HEK293 (cell line): Measurements from ENCODE around the gene CENPQ.

ENCODE experiments used
- CTCF ChIA-PET: fragments of 350-600 bp; formaldehyde crosslinking; extraction: SDS; loops from one replicate; lab custom pipeline; 2021; ENCODE audit warnings: antibody characterized with exemption; lab: Yijun Ruan, JAX
- POLR2A ChIA-PET: fragments of 300-600 bp; formaldehyde crosslinking; extraction: SDS; loops from one replicate; lab custom pipeline; 2020; ENCODE audit warnings: antibody characterized with exemption, inconsistent platforms; lab: Yijun Ruan, JAX
- H3K27ac ChIP-seq: fragments of 200-500 bp; sonication (Bioruptor generic); 2 replicates; pipeline ENCODE4 v1.5.1; 2014; ENCODE audit warnings: low read depth, low read length, control low read depth, inconsistent platforms; ENCODE audit errors: extremely low read depth
- H3K36me3 ChIP-seq, 2 experiments: fragments of 200-500 bp in 1 of 2; sonication (Bioruptor generic) in 1 of 2; 1 replicate in 1 of 2; 2 replicates in 1 of 2; pipeline ENCODE4 v1.5.1; 2014 to 2017; ENCODE audit warnings: inconsistent platforms in 2 of 2, low read length in 2 of 2; ENCODE audit not compliant: control insufficient read depth in 2 of 2, insufficient read depth in 1 of 2
- H3K4me1 ChIP-seq: fragments of 200-500 bp; sonication (Bioruptor generic); 2 replicates; pipeline ENCODE4 v1.5.1; 2014; ENCODE audit warnings: mild to moderate bottlenecking, low read length, inconsistent platforms; ENCODE audit not compliant: control insufficient read depth, insufficient read depth
- H3K4me3 ChIP-seq: 2 replicates; pipeline ENCODE4 v1.5.1; 2011; ENCODE audit warnings: low read depth, mild to moderate bottlenecking, control low read depth, low read length, moderate library complexity
- H3K9me3 ChIP-seq: fragments of 200-500 bp; sonication (Bioruptor generic); 2 replicates; pipeline ENCODE4 v1.5.1; 2014; ENCODE audit warnings: low read depth, low read length, inconsistent platforms; ENCODE audit not compliant: control insufficient read depth, insufficient read depth
- GLIS2 ChIP-seq: fragments of 450-650 bp; formaldehyde crosslinking; IDR thresholded peaks from 2 replicates; pipeline ENCODE4 v1.5.1; 2016; ENCODE audit warnings: missing biosample characterization, missing genetic modification characterization
- KLF10 ChIP-seq: fragments of 450-650 bp; IDR thresholded peaks from 2 replicates; pipeline ENCODE4 v1.5.1; 2018; ENCODE audit warnings: missing biosample characterization, mild to moderate bottlenecking, missing genetic modification characterization
- MEIS1 ChIP-seq: sonication (generic); formaldehyde crosslinking; IDR thresholded peaks from 2 replicates; pipeline ENCODE4 v1.8.1; 2022; ENCODE audit warnings: missing genetic modification reagents, mild to moderate bottlenecking, borderline replicate concordance
- SCRT2 ChIP-seq: fragments of 450-650 bp; formaldehyde crosslinking; IDR thresholded peaks from 2 replicates; pipeline ENCODE4 v1.5.1; 2016; ENCODE audit warnings: missing biosample characterization, missing genetic modification characterization
- TRIM28 ChIP-seq: IDR thresholded peaks from 2 replicates; pipeline ENCODE4 v1.6.1; 2011; ENCODE audit warnings: low read length, control low read depth, borderline replicate concordance
- WT1 ChIP-seq: fragments of 450-650 bp; formaldehyde crosslinking; IDR thresholded peaks from 2 replicates; pipeline ENCODE4 v1.5.1; 2016; ENCODE audit warnings: missing biosample characterization, missing genetic modification characterization
- ZBTB21 ChIP-seq: fragments of 450-650 bp; formaldehyde crosslinking; IDR thresholded peaks from 2 replicates; pipeline ENCODE4 v1.5.1; 2017; ENCODE audit warnings: missing biosample characterization, missing genetic modification characterization
- ZFP3 ChIP-seq: fragments of 450-650 bp; formaldehyde crosslinking; IDR thresholded peaks from 2 replicates; pipeline ENCODE4 v1.5.1; 2016; ENCODE audit warnings: low read depth, missing biosample characterization, missing genetic modification characterization
- ZNF112 ChIP-seq: fragments of 450-650 bp; formaldehyde crosslinking; IDR thresholded peaks from 2 replicates; pipeline ENCODE4 v1.5.0; 2017; ENCODE audit warnings: missing biosample characterization, missing genetic modification characterization
- ZNF138 ChIP-seq: fragments of 450-650 bp; formaldehyde crosslinking; IDR thresholded peaks from 2 replicates; pipeline ENCODE4 v1.5.1; 2016; ENCODE audit warnings: missing biosample characterization, missing genetic modification characterization, borderline replicate concordance
- ZNF221 ChIP-seq: fragments of 450-650 bp; formaldehyde crosslinking; IDR thresholded peaks from 2 replicates; pipeline ENCODE4 v1.5.1; 2017; ENCODE audit warnings: missing biosample characterization, missing genetic modification characterization, borderline replicate concordance
- ZNF354C ChIP-seq: fragments of 450-650 bp; formaldehyde crosslinking; IDR thresholded peaks from 2 replicates; pipeline ENCODE4 v1.5.1; 2016; ENCODE audit warnings: missing biosample characterization, missing genetic modification characterization, low read depth, borderline replicate concordance
- ZNF37A ChIP-seq: fragments of 450-650 bp; IDR thresholded peaks from 2 replicates; pipeline ENCODE4 v1.5.1; 2018; ENCODE audit warnings: missing biosample characterization, missing genetic modification characterization
- ZNF426 ChIP-seq: fragments of 450-650 bp; formaldehyde crosslinking; IDR thresholded peaks from 2 replicates; pipeline ENCODE4 v1.5.1; 2017; ENCODE audit warnings: missing biosample characterization, missing genetic modification characterization, mild to moderate bottlenecking, inconsistent platforms, moderate library complexity
- ZNF510 ChIP-seq: fragments of 450-650 bp; formaldehyde crosslinking; IDR thresholded peaks from 2 replicates; pipeline ENCODE4 v1.5.1; 2018; ENCODE audit warnings: mild to moderate bottlenecking, missing genetic modification characterization, missing biosample characterization; ENCODE audit not compliant: insufficient replicate concordance
- ZNF514 ChIP-seq: fragments of 450-650 bp; formaldehyde crosslinking; IDR thresholded peaks from 2 replicates; pipeline ENCODE4 v1.5.1; 2016; ENCODE audit warnings: missing biosample characterization, missing genetic modification characterization
- ZNF548 ChIP-seq: fragments of 450-650 bp; formaldehyde crosslinking; IDR thresholded peaks from 2 replicates; pipeline ENCODE4 v1.5.1; 2016; ENCODE audit warnings: missing biosample characterization, missing genetic modification characterization
- ZNF610 ChIP-seq: fragments of 450-650 bp; formaldehyde crosslinking; IDR thresholded peaks from 2 replicates; pipeline ENCODE4 v1.5.1; 2016; ENCODE audit warnings: missing biosample characterization, missing genetic modification characterization, borderline replicate concordance
- ZNF623 ChIP-seq: fragments of 450-650 bp; formaldehyde crosslinking; IDR thresholded peaks from 2 replicates; pipeline ENCODE4 v1.5.1; 2016; ENCODE audit warnings: missing biosample characterization, missing genetic modification characterization
- ZNF660 ChIP-seq: fragments of 450-650 bp; IDR thresholded peaks from 2 replicates; pipeline ENCODE4 v1.5.1; 2018; ENCODE audit warnings: missing biosample characterization, mild to moderate bottlenecking, missing genetic modification characterization
- ZNF677 ChIP-seq: fragments of 450-650 bp; IDR thresholded peaks from 2 replicates; pipeline ENCODE4 v1.5.0; 2018; ENCODE audit warnings: missing biosample characterization, mild to moderate bottlenecking, missing genetic modification characterization, moderate library complexity
- ZSCAN30 ChIP-seq: fragments of 450-650 bp; IDR thresholded peaks from 2 replicates; pipeline ENCODE4 v1.5.1; 2018; ENCODE audit warnings: missing biosample characterization, mild to moderate bottlenecking, missing genetic modification characterization, moderate library complexity
- TF ChIP-seq, protein P1 (sequence below): fragments of 450-650 bp; formaldehyde crosslinking; IDR thresholded peaks from 2 replicates; pipeline ENCODE4 v1.5.1; 2016; ENCODE audit warnings: missing biosample characterization, missing genetic modification characterization
- TF ChIP-seq, protein P2 (sequence below): fragments of 450-650 bp; formaldehyde crosslinking; IDR thresholded peaks from 2 replicates; pipeline ENCODE4 v1.5.1; 2016; ENCODE audit warnings: missing biosample characterization, missing genetic modification characterization
- TF ChIP-seq, protein P3 (sequence below): fragments of 450-650 bp; formaldehyde crosslinking; IDR thresholded peaks from 2 replicates; pipeline ENCODE4 v1.5.1; 2016; ENCODE audit warnings: missing biosample characterization, missing genetic modification characterization
- TF ChIP-seq, protein P4 (sequence below): fragments of 450-650 bp; formaldehyde crosslinking; IDR thresholded peaks from 2 replicates; pipeline ENCODE4 v1.5.1; 2017; ENCODE audit warnings: missing biosample characterization, mild to moderate bottlenecking, missing genetic modification characterization, moderate library complexity

The CENPQ gene

DNA sequence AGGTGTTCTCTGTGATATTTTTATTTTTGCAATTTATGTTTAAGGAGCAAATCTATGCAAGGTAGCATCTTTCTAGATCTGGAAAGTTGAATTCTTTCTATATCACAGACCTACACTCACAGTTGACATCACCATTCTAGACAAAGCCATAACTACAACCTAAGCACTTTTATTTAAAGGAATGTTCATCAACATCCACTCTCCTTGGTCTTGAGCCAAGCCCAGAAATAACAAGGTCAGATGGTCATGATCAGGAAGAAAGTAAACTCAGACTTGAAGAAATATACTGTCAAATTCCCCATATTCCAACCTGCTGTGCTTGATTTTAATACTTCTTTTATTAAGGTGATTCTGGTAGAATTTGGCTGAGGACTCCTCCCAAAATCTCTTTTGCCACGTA lies 32.3 kb upstream of the CENPQ start (continued):
- TF ChIP-seq ZNF677 (tag by site-specific recombination) (no peak), GLIS2 (no peak), ZNF514 (tag by site-specific recombination) (no peak), ZSCAN30 (tag by site-specific recombination) (no peak), ZNF623 (tag by site-specific recombination) (no peak), ZNF37A (tag by site-specific recombination) (no peak), WT1 (tag by site-specific recombination) (no peak)
- TF ChIP-seq, protein P1, sequence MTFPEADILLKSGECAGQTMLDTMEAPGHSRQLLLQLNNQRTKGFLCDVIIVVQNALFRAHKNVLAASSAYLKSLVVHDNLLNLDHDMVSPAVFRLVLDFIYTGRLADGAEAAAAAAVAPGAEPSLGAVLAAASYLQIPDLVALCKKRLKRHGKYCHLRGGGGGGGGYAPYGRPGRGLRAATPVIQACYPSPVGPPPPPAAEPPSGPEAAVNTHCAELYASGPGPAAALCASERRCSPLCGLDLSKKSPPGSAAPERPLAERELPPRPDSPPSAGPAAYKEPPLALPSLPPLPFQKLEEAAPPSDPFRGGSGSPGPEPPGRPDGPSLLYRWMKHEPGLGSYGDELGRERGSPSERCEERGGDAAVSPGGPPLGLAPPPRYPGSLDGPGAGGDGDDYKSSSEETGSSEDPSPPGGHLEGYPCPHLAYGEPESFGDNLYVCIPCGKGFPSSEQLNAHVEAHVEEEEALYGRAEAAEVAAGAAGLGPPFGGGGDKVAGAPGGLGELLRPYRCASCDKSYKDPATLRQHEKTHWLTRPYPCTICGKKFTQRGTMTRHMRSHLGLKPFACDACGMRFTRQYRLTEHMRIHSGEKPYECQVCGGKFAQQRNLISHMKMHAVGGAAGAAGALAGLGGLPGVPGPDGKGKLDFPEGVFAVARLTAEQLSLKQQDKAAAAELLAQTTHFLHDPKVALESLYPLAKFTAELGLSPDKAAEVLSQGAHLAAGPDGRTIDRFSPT, result no peak
- TF ChIP-seq, protein P2, sequence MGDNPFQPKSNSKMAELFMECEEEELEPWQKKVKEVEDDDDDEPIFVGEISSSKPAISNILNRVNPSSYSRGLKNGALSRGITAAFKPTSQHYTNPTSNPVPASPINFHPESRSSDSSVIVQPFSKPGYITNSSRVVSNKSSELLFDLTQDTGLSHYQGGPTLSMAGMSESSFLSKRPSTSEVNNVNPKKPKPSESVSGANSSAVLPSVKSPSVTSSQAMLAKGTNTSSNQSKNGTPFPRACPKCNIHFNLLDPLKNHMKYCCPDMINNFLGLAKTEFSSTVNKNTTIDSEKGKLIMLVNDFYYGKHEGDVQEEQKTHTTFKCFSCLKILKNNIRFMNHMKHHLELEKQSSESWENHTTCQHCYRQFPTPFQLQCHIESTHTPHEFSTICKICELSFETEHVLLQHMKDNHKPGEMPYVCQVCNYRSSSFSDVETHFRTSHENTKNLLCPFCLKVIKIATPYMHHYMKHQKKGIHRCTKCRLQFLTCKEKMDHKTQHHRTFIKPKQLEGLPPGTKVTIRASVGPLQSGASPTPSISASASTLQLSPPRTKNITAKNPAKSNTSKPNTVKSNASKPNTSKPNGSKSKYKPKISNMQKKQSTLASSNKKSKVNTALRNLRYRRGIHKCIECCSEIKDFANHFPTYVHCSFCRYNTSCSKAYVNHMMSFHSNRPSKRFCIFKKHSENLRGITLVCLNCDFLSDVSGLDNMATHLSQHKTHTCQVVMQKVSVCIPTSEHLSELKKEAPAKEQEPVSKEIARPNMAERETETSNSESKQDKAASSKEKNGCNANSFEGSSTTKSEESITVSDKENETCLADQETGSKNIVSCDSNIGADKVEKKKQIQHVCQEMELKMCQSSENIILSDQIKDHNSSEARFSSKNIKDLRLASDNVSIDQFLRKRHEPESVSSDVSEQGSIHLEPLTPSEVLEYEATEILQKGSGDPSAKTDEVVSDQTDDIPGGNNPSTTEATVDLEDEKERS (tag by site-specific recombination), result no peak

DNA sequence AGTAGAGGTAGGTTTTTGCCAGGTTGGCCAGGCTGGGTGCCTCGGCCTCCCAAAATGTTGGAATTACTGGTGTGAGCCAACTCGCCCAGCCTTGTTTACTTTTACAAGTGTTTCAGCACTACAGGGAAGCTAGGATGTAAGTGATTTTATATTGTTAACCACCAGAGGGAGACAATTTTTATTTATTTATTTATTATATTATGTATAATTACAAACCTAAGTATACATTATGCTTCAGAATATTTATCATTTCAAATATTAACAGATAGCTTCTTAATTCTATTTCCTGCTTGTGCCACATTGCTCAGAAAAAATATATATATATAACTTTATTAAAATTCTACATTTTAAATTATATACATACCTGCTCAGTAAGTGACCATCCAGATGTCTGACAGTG lies 9.9 kb upstream of the CENPQ start:
- Histone ChIP-seq H3K27ac (no peak overlapping the region), H3K9me3 (no peaks in the 10 kb centered on the region), H3K4me3 (no peak overlapping the region), H3K4me1 (no peaks in the 10 kb centered on the region), H3K36me3 (peaks cover 28 to 51% of the 10 kb centered on the region in 2 experiments)
- TF ChIP-seq ZNF660 (no peak), ZNF354C (tag by site-specific recombination) (no peak), ZFP3 (tag by site-specific recombination) (no peak), SCRT2 (tag by site-specific recombination) (no peak), ZNF548 (no peak), ZNF221 (tag by site-specific recombination) (no peak), KLF10 (no peak)
- TF ChIP-seq, protein P3, sequence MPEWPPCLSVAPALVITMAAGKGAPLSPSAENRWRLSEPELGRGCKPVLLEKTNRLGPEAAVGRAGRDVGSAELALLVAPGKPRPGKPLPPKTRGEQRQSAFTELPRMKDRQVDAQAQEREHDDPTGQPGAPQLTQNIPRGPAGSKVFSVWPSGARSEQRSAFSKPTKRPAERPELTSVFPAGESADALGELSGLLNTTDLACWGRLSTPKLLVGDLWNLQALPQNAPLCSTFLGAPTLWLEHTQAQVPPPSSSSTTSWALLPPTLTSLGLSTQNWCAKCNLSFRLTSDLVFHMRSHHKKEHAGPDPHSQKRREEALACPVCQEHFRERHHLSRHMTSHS, result no peak
- POLR2A ChIA-PET, result no interaction called here
- CTCF ChIA-PET, result interaction anchor here (0.5 to 1.4 kb wide), 10 partner anchors 13 to 1434 kb away, joined by 3 to 6 read pairs (median 3); no protein-coding TSS in a partner anchor

DNA sequence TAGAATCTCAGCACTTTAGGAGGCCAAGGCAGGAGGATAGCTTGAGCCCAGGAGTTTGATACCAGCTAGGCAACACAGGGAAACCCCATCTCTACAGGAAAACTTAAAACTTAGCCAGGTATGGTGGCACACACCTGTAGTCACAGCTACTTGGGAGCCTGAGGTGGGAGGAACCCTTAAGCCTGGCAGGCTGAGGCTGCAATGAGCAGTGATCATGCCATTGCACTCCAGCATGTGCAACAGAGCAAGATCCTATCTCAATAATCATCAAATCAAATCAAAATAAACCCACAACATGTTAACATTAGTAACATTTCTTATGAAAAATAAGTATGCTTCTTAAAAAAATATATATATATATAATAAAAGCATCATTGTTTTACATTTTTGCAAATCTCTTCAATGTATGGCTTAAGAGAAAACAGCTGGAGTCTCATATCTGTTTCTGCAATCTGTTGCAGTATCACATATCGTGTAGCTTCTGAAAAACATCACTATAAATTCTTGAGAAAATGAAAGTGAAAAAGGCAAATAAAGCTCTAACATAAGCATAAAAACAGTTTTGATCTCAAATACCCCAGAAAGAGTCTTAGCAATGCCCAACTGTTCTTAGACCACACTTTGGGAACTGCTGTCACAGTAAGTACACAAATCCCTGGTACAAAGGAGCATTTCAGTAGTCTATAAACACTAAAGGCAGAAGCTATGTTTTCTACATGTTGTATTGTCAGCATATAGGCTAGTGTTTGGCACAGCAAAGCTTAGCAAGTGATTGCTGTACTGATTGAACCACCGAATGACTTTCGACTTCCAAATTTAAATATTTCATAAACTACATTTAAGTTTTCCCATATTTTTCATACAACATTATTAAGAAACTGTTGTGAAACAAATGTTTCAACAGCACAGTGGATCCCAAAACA lies 8.1 kb upstream of the CENPQ start:
- Histone ChIP-seq H3K4me3 (no peak overlapping the region), H3K36me3 (peaks cover 27 to 50% of the 10 kb centered on the region in 2 experiments), H3K9me3 (no peaks in the 10 kb centered on the region), H3K4me1 (no peaks in the 10 kb centered on the region), H3K27ac (no peak overlapping the region)
- CTCF ChIA-PET, result interaction anchor here (0.6 to 1.6 kb wide), 6 partner anchors 11 to 1622 kb away, joined by 3 to 6 read pairs (median 4); no protein-coding TSS in a partner anchor
- POLR2A ChIA-PET, result interaction anchor here (0.6 kb wide), 1 partner anchor 180 kb away, joined by 4 read pairs; no protein-coding TSS in a partner anchor
- TF ChIP-seq ZNF677 (tag by site-specific recombination) (no peak), ZNF426 (tag by site-specific recombination) (no peak), ZNF138 (no peak), MEIS1 (CRISPR knock-in tag) (no peak), ZNF510 (no peak), ZBTB21 (tag by site-specific recombination) (no peak), ZNF112 (tag by site-specific recombination) (no peak), ZNF610 (tag by site-specific recombination) (no peak), TRIM28 (no peak)
- TF ChIP-seq, protein P4, sequence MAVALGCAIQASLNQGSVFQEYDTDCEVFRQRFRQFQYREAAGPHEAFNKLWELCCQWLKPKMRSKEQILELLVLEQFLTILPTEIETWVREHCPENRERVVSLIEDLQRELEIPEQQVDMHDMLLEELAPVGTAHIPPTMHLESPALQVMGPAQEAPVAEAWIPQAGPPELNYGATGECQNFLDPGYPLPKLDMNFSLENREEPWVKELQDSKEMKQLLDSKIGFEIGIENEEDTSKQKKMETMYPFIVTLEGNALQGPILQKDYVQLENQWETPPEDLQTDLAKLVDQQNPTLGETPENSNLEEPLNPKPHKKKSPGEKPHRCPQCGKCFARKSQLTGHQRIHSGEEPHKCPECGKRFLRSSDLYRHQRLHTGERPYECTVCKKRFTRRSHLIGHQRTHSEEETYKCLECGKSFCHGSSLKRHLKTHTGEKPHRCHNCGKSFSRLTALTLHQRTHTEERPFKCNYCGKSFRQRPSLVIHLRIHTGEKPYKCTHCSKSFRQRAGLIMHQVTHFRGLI (tag by site-specific recombination), result no peak
